Ishikawa (cell line): Measurements from ENCODE around the gene PNMA6A.

ENCODE experiments used
- CEBPB ChIP-seq: IDR thresholded peaks from 2 replicates; pipeline ENCODE4 v1.6.1; 2012
- EP300 ChIP-seq: IDR thresholded peaks from 2 replicates; pipeline ENCODE4 v1.6.1; 2012; ENCODE audit warnings: borderline replicate concordance
- NFIC ChIP-seq: IDR thresholded peaks from 2 replicates; pipeline ENCODE4 v1.6.1; 2012
- RAD21 ChIP-seq: IDR thresholded peaks from 2 replicates; pipeline ENCODE4 v1.6.1; 2012; ENCODE audit warnings: low read depth
- TAF1 ChIP-seq: IDR thresholded peaks from 2 replicates; pipeline ENCODE4 v1.6.1; 2012; ENCODE audit warnings: low read depth, mild to moderate bottlenecking
- TEAD4 ChIP-seq: IDR thresholded peaks from 2 replicates; pipeline ENCODE4 v1.6.1; 2012
- TF ChIP-seq, protein P1 (sequence below): IDR thresholded peaks from 2 replicates; pipeline ENCODE4 v1.6.1; 2012

DNA sequence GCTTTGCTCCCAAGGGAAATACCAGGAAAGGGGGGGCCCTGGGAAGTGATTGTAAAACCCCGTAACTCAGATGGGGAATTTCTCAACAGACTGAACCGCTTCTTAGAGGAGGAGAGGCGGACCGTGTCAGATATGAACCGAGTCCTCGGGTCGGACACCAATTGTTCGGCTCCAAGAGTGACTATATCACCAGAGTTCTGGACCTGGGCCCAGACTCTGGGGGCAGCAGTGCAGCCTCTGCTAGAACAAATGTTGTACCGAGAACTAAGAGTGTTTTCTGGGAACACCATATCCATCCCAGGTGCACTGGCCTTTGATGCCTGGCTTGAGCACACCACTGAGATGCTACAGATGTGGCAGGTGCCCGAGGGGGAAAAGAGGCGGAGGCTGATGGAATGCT is 15.0 kb upstream of the PNMA6A start:
- TF ChIP-seq NFIC (no peak), RAD21 (no peak), TEAD4 (no peak), CEBPB (no peak), TAF1 (no peak), EP300 (no peak)
- TF ChIP-seq, protein P1, sequence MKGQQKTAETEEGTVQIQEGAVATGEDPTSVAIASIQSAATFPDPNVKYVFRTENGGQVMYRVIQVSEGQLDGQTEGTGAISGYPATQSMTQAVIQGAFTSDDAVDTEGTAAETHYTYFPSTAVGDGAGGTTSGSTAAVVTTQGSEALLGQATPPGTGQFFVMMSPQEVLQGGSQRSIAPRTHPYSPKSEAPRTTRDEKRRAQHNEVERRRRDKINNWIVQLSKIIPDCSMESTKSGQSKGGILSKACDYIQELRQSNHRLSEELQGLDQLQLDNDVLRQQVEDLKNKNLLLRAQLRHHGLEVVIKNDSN, result no peak
